Kidney tubule cell (primary cell): Measurements from ENCODE around the gene MT1HL1.
"Not testable (repeated sequence)": the region's sequence is repeated elsewhere in the genome, so short reads cannot be mapped to it uniquely, and the experiment has no call there.

Source experiments
- DNase-seq: peaks from one replicate; pipeline ENCODE4 v3.0.0-alpha.2; 2018; ENCODE audit warnings: low spot score

Gene MT1HL1

DNA sequence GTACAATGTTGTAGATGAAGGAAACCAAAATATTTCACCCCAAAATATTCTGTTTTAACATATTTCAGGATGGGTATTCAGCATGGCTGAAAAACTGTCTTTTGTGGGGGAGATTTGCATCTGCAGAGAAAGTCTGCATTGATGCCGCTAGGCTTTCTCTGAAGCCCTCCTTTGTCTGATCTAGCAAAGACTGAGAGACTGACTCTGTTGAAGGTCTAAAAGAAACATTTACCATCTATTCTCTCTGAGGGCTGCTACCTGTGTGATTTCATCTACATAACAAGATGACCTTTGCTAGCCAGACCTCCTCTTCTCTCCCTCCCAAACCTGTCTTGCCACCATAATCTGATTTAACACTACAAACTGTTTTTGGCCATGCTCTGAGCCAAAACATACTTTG is 12.4 kb upstream of the MT1HL1 start:
- DNase-seq = no peak

- no peak for DNase-seq
Measured at GRCh38 chr1:237013608-237014007, 9.4 kb upstream of the MT1HL1 start.

DNA sequence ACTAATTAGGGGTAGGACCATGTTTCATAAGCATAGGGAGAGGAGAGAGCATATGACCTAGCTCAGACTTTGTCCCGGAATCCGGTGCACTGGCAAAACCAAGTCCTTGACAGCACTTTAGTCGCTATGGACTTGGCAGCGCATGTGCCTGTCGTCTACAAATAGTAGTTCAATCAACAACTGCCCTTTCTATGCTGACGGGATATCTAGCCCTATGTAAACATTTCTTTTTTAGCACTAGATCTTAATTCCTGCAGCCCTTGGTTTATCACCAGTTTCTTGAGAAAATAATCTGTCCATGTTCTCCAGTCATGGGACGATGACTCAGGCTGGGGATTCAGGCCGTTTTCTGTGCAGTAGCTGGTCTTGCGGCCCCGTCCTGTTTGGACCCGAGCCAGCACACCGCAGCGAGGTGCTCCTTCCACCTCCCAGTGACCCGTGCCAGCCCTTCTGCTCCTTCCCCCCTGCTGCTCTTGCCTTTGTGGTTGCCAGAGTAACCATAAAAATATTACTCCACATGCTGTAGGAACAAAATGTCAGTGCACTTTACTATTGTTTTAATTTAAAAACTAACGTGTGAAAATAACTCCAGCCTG is 8.6 kb upstream of the MT1HL1 start:
- DNase-seq = peak; percentile 92

DNA sequence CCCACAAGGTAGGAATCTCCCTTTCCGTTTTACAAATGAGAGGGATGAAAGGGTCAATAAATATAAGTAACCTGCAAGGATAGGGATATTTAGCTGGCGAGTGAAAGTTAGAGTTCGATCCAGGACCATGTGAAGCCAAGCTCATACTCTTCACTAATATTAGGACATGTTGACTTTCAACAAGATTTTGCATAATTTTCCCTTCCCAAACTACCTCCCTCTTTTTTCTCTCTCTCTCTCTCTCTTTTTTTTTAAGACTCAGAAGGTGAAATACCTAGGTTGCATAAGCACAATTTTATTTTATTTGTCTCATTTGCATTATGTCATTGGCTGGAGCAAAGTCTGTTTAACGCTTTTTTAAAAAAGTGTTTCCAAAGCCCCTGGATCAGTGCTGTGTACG is 8.1 kb upstream of the MT1HL1 start:
- no peak for DNase-seq

GRCh38 chr1:237011432-237011831 is 7.2 kb upstream of the MT1HL1 start:
- no peak for DNase-seq

GRCh38 chr1:237009611-237010010 is 5.4 kb upstream of the MT1HL1 start:
- DNase-seq = no peak

DNA sequence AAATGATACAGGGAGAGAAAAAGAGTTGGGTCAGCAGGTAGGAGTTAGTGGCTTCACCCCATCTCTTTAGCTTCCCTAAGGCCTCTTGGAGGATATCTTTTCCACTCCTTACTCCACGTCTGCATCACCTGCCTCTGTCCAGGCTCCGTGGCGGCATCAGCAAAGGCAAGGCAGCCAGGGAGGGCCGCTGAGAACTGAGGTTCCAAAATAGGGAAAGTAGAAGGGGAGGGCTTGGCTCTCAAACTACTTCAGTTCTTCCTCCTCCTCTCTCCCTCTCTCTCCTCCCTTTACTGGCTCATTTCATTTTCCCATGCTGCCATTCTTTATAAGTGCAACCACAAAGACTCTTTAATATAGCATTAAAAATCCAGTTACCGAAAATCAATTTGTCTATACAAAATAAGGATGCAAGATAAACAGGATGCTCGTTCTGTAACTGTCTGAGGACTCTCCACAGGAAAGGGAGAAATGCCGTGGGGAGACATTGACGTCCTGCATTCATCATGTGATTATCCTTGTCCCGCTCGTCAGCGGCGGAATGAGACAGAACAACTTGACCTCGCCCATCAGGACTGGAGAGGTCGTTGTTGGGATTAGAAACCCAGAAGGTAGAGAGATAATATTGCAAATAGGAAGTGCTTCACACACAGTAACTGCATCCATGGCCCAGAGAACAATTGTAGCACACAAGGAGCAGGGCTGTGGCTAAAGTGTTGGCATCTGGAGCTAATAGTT is 3.1 kb upstream of the MT1HL1 start:
- no peak for DNase-seq

GRCh38 chr1:237005674-237006073 is 1.4 kb upstream of the MT1HL1 start:
- DNase-seq = no peak

DNA sequence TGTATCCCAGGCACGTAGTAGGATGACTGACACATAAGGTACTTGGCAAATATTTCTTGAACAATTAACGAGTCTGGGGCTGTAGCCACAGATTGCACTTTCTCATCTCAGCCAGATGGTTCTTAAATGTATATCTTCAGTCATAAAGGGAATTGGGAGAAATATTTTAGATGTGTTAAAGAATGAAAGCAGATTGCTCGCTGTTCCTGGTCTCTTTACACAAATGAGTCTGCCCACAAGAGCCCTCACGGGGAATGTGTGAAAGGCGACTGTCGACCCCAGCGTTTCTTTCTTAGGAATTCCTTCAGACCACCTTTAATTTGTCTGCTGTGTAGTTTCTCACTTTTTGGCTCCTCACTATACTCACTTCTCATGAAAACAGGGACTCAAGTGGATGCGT is 725 bp downstream of the MT1HL1 start:
- DNase-seq = no peak

- DNase-seq = no peak
Measured at GRCh38 chr1:237000191-237000590, 4.0 kb downstream of the MT1HL1 start.

- no peak for DNase-seq
Measured at GRCh38 chr1:236998546-236998945, 5.7 kb downstream of the MT1HL1 start.

GRCh38 chr1:236997882-236998281 is 6.4 kb downstream of the MT1HL1 start:
- peak; percentile 42 for DNase-seq

- no peak for DNase-seq
Measured at GRCh38 chr1:236997361-236997760, 6.9 kb downstream of the MT1HL1 start.

DNA sequence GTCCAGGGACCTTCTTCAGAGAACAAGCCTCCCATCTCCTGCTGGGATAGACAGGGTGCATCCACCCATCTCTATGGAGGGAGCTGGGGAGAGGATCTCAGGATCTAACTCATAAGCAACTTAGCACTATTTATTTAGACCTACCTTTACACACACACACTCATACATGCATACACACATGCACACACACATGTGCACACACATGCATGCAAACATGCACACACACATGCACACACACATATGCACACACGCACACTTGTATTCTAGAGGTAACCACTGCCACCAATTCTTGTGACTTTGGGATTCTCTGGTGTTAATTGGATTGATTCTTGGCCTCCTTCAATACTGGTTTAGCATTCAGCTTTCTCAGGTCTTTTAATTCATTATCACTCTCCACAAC is 9.8 kb downstream of the MT1HL1 start:
- no peak for DNase-seq

DNA sequence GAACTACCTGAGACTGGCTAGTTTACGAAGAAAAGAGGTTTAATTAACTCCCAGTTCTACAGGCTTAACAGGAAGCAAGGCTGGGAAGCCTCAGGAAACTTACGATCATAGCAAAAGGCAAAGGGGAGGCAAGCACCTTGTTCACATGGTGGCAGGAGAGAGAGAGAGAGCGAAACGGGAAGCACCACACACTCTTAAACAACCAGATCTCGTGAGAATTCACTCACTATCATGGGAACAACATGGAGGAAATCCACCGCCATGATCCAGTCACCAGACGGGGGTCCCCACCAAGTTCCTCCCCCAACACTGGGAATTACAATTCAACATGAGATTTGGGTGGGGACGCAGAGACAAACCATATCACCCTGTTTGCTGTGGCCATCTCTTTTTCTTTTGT is 11.8 kb downstream of the MT1HL1 start:
- no peak for DNase-seq

GRCh38 chr1:236990052-236990445 is 14.2 kb downstream of the MT1HL1 start:
- DNase-seq = no peak

DNA sequence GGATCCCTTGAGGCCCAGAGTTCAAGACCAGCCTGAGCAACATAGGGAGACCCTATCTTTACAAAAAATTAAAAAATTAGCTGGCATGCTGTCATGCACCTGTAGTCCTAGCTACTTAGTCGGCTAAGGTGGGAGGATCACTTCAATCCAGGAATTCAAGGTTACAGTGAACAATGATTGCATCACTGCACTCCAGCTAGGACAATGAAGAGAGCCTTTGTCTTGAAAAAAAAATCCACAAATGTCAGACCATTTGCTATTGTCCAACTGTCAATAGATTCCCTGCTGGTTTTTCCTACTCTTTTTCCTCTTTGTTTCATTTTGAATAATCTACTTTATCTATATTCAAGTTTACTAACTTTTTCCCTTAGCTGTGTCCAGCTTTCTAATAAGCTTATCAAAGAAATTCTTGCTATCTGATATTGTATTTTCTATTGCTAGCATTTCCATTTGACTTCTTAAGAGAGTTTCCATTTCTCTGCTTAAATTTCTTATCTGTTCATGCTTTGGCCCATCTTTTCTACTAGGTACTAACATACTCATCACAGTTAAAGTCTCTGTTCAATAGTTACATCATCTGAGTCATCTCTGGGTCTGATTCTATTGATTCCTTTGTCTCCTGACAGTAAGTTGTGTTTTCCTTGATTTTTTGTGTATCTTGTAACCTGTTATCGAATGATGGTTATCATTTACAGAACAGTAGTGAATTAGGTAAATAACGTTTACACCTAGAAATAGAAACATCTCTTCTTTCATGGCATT is 14.8 kb downstream of the MT1HL1 start:
- DNase-seq = no peak

DNA sequence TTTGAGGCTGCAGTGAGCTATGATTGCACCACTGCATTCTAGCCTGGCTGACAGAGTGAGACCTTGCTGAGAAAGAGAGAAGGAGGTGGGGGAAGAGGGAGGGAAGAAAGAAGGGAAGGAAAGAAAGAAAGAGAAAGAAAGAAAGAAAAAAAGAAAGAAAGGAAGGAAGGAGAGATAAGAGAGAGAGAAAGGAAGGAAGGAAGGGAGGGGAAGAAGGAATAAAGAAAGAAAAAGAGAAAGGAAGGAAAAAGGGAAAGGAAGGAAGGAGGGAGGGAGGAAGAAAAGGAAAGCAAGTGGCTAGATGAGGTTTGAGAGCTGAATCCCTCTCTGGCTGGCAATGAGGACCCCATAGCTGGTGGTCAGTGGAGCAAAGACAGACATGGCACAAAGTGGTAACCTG is 20.4 kb downstream of the MT1HL1 start:
- DNase-seq = no peak

GRCh38 chr1:236982380-236982779 is 21.9 kb downstream of the MT1HL1 start:
- DNase-seq = no peak

- DNase-seq = not testable (repeated sequence)
Measured at GRCh38 chr1:236981431-236981830, 22.8 kb downstream of the MT1HL1 start.

DNA sequence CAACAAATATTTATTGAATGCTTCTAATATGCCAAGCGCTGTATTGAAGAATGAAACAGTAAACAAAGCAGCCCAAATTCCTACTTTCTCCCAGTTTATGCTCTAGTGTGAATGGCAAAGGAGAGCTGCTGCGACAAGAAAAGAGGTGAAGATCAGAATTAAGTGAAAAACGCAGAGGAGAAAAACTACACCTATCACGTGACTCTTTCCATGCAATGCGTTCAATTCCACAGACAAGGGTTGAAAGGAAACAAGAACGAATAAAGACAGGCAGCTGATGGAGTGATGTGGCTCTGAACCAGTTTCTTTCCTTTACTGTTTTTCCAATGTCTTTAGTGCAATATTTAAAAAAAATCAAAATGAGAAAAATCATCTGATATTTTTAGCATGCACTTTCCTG is 23.6 kb downstream of the MT1HL1 start:
- no peak for DNase-seq

DNA sequence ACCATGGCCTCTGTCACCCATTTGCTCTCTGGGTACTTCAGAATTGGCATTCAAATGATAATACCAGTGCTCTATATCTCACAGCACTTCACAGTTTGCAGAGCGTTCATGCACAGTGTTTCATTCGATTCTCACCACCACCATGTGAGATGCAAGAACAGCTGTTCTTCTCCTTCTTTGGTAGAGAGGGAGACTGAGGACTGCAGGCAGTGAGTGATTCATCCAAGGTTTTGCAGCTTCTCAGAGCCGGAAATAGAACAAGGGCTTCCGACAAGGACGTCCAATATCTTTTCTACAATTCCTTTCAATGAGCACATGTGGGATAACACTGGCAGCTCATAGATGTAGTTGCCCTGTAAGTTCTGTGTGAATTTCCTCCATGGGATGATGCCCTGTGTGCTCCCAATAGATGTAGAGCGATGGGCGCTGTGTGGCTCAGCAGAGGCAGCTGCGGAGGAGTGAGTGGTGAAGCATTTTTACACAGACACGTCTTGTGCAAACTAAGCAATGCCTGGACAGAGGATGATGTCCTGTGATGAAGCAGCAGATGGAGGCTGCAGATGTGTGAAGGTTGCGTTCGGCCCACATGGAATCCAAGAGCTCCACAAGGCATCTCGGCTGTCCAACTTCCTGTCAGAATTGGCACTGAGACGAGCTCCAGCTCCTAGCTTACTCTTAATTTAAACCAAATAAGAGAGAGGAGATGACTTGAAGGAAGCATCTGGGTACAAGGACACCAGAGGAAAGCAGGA is 24.9 kb downstream of the MT1HL1 start:
- no peak for DNase-seq

GRCh38 chr1:236978740-236979139 is 25.5 kb downstream of the MT1HL1 start:
- DNase-seq = no peak
